ENCODE measurements around the gene SEPTIN10.

DNA sequence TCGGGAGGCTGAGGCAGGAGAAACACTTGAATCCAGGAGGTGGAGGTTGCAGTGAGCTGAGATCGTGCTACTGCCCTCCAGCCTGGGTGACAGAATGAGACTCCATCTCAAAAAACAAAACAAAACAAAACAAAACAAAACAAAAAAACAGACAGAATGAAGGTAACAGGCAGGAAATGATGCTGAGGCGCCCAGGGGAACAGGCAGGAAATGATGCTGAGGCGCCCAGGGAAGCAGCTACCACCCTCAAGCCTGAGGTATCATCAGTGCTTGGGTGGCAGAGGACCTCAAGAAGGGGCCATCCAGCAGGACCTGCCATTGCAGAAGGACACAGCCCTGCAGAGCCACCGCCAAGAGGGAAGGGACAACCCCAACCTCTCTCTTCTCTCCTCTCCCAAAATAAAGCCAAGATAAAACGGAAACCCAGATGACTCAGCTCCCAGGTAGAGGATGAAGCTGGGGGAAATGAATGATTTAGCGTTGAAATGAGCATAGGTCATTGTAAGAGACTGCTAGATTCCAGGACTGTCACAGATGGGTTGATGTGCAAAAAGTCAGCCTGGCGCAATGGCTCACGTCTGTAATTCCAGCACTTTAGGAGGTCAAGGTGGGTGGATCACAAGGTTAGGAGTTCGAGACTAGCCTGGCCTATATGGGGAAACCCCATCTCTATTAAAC, 19.7 kb upstream of the SEPTIN10 start:
- TF ChIP-seq, protein P1, sequence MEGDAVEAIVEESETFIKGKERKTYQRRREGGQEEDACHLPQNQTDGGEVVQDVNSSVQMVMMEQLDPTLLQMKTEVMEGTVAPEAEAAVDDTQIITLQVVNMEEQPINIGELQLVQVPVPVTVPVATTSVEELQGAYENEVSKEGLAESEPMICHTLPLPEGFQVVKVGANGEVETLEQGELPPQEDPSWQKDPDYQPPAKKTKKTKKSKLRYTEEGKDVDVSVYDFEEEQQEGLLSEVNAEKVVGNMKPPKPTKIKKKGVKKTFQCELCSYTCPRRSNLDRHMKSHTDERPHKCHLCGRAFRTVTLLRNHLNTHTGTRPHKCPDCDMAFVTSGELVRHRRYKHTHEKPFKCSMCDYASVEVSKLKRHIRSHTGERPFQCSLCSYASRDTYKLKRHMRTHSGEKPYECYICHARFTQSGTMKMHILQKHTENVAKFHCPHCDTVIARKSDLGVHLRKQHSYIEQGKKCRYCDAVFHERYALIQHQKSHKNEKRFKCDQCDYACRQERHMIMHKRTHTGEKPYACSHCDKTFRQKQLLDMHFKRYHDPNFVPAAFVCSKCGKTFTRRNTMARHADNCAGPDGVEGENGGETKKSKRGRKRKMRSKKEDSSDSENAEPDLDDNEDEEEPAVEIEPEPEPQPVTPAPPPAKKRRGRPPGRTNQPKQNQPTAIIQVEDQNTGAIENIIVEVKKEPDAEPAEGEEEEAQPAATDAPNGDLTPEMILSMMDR (IDR thresholded peaks at IDR 0.05) = no peak
- TF ChIP-seq POLR2A (IDR thresholded peaks at IDR 0.05) = no peak
